Endodermal cell (in vitro differentiated cells): ENCODE data around the gene RASGRP3. TPM values are rescaled to one million over a fixed set of nuclear protein-coding genes. Genes with fewer than 3 reads are reported as not detected.

Source experiments
- DNase-seq: peaks from one replicate; pipeline ENCODE4 v3.0.0-alpha.2; 2017
- H3K27ac ChIP-seq: 2 replicates; pipeline ENCODE4 v1.5.1; 2013; ENCODE audit warnings: mild to moderate bottlenecking, low read depth, low read length, moderate library complexity
- H3K27me3 ChIP-seq: 2 replicates; pipeline ENCODE4 v1.6.1; 2013; ENCODE audit warnings: mild to moderate bottlenecking, low read length, moderate library complexity; ENCODE audit not compliant: insufficient read depth, control insufficient read depth, poor library complexity, severe bottlenecking
- H3K36me3 ChIP-seq: 2 replicates; pipeline ENCODE4 v1.7.0; 2013; ENCODE audit warnings: mild to moderate bottlenecking, low read length, moderate library complexity; ENCODE audit not compliant: control insufficient read depth, insufficient read depth
- H3K4me1 ChIP-seq: one replicate; pipeline ENCODE4 v1.7.0; 2013; ENCODE audit warnings: low read length; ENCODE audit not compliant: control insufficient read depth, insufficient read depth
- H3K4me3 ChIP-seq: 2 replicates; pipeline ENCODE4 v1.5.1; 2013; ENCODE audit warnings: mild to moderate bottlenecking, low read length, moderate library complexity
- H3K9ac ChIP-seq: 2 replicates; pipeline ENCODE4 v1.6.1; 2013; ENCODE audit warnings: mild to moderate bottlenecking, low read length, moderate library complexity; ENCODE audit not compliant: poor library complexity, severe bottlenecking; ENCODE audit errors: extremely low read depth
- H3K9me3 ChIP-seq: 2 replicates; pipeline ENCODE4 v1.6.1; 2013; ENCODE audit warnings: mild to moderate bottlenecking, low read length, moderate library complexity; ENCODE audit not compliant: control insufficient read depth
- H3K27ac Mint-ChIP-seq: 2 replicates; pipeline ENCODE4 v1.8.0; 2020; ENCODE audit warnings: mixed read lengths
- H3K27me3 Mint-ChIP-seq: 2 replicates; pipeline ENCODE4 v1.8.0; 2021; ENCODE audit warnings: mild to moderate bottlenecking, mixed read lengths; ENCODE audit not compliant: insufficient read depth
- H3K36me3 Mint-ChIP-seq: 2 replicates; pipeline ENCODE4 v1.8.0; 2020; ENCODE audit warnings: low read depth, mixed read lengths
- H3K4me1 Mint-ChIP-seq: 2 replicates; pipeline ENCODE4 v1.8.0; 2020; ENCODE audit warnings: mixed read lengths
- H3K4me3 Mint-ChIP-seq: 2 replicates; pipeline ENCODE4 v1.8.0; 2020; ENCODE audit warnings: mild to moderate bottlenecking, moderate library complexity, mixed read lengths
- H3K9me3 Mint-ChIP-seq: 2 replicates; pipeline ENCODE4 v1.8.0; 2020; ENCODE audit warnings: mild to moderate bottlenecking, mixed read lengths
- WGBS, 2 experiments: methylation state at CpG; one replicate each; pipeline versions ENCODE4 v1.1.5 to v1.1.7; 2013; ENCODE audit warnings: missing lambda C conversion rate in 2 of 2, mixed read lengths in 1 of 2; ENCODE audit not compliant: insufficient coverage in 1 of 2, insufficient read length in 1 of 2; 5-methylcytosine and 5-hydroxymethylcytosine counted together
- total RNA-seq, 2 donors: library from RNA; stranded (reverse); fragmentation: NEBNext Ultra II Directional in 1 of 2; extraction: Animal tissue kit (Norgen Biotek cat#: 25700) in 1 of 2; gene quantifications; 2 replicates in 1 of 2; 3 replicates in 1 of 2; pipeline ENCODE4 v1.2.1, GENCODE V29; 2021
- TF ChIP-seq, protein P1 (sequence below): fragments of 200-600 bp; sonication (generic); conservative IDR thresholded peaks from 2 replicates; pipeline ENCODE4 v1.5.0; 2021; ENCODE audit warnings: antibody characterized with exemption, mild to moderate bottlenecking

The RASGRP3 gene
- total RNA-seq, 2 donors from 2014 or later, result 0.29 TPM; not detected in 1

DNA sequence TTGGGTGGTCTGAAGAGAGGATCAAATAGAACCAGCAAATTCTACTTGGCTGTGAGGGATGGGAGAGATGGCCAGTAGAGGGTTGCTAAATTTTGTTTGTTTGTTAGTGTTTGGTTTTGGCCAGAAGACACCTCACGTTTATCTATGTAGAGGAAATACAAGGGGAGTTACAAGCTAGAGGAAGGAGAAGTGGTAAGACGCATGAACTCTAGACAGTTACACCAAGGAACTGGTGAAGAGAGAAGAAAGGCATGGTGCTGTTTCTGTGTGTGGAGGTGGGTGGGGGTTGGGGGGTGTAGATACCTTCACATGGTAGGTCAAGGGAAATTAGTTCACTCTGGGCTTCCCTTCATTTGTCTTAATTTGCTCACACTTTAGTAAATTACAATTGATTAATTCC, 25.6 kb downstream of the RASGRP3 start:
- Mint-ChIP-seq H3K4me3 (no peak overlapping the region), H3K9me3 (no peaks in the 10 kb centered on the region), H3K4me1 (no peaks in the 10 kb centered on the region), H3K27ac (no peak overlapping the region), H3K36me3 (no peaks in the 10 kb centered on the region), H3K27me3 (peaks cover 3% of the 10 kb centered on the region)
- DNase-seq, result no peak
- TF ChIP-seq, protein P1, sequence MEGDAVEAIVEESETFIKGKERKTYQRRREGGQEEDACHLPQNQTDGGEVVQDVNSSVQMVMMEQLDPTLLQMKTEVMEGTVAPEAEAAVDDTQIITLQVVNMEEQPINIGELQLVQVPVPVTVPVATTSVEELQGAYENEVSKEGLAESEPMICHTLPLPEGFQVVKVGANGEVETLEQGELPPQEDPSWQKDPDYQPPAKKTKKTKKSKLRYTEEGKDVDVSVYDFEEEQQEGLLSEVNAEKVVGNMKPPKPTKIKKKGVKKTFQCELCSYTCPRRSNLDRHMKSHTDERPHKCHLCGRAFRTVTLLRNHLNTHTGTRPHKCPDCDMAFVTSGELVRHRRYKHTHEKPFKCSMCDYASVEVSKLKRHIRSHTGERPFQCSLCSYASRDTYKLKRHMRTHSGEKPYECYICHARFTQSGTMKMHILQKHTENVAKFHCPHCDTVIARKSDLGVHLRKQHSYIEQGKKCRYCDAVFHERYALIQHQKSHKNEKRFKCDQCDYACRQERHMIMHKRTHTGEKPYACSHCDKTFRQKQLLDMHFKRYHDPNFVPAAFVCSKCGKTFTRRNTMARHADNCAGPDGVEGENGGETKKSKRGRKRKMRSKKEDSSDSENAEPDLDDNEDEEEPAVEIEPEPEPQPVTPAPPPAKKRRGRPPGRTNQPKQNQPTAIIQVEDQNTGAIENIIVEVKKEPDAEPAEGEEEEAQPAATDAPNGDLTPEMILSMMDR, result no peak
- Histone ChIP-seq H3K36me3 (no peaks in the 10 kb centered on the region), H3K27me3 (no peaks in the 10 kb centered on the region), H3K9ac (no peak overlapping the region), H3K27ac (no peak overlapping the region), H3K4me1 (no peaks in the 10 kb centered on the region), H3K4me3 (no peak overlapping the region), H3K9me3 (no peaks in the 10 kb centered on the region)
- 92 to 100% methylated on average over 2 of the region's 2 CpGs for WGBS, 2 experiments

DNA sequence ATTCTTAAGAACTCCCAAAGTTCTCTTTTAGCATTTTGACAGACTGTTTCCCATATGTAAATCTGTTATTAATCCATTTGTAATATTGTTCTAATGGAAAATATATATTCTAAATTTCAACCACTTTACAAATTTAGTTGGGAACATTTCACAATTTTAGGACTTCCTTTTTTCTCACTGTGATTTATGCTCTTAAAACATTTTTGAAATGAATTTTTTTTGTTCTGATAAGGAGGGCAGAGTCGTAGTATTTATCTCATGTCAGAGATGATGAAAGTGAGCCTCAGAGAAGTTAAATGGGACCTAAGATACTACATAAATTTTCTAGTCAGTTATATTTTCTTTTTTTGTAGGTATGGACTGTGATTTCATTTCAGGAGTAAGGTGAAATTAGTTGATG, 26.6 kb downstream of the RASGRP3 start:
- Histone ChIP-seq H3K4me3 (no peak overlapping the region), H3K27me3 (no peaks in the 10 kb centered on the region), H3K9ac (no peak overlapping the region), H3K4me1 (no peaks in the 10 kb centered on the region), H3K9me3 (no peaks in the 10 kb centered on the region), H3K36me3 (no peaks in the 10 kb centered on the region), H3K27ac (no peak overlapping the region)
- no peak overlapping the region for H3K4me3 Mint-ChIP-seq
- 71% methylated on average over 1 of the region's 1 CpG; no CpG with 5 or more reads in 1 of the 2 experiments for WGBS, 2 experiments
- DNase-seq, result no peak
- TF ChIP-seq, protein P1, result no peak
- H3K27me3 Mint-ChIP-seq, result peaks cover 5% of the 10 kb centered on the region
- no peak overlapping the region for H3K27ac Mint-ChIP-seq
- H3K36me3 Mint-ChIP-seq, result no peaks in the 10 kb centered on the region
- H3K4me1 Mint-ChIP-seq, result no peaks in the 10 kb centered on the region
- H3K9me3 Mint-ChIP-seq, result no peaks in the 10 kb centered on the region

DNA sequence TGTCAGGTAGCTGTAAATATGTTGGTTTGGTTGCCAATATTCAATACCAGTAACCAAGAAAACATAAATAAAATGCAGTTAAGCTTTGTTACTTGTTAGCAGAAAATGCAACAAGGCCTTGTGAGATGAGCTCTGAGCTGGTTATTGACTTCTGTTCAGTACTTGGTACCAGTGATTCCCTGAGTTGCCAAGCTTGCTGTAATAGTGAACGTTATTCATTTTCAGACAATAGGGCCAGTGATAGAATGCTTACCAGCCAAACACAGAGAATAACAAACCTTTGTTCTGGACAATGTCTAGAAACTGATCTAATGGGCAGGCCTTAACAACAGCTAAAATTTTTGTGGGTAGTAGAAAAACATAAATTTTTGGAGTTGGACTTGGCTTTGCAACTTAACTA, 29.5 kb downstream of the RASGRP3 start:
- Mint-ChIP-seq H3K4me1 (peaks cover 2% of the 10 kb centered on the region), H3K4me3 (no peak overlapping the region), H3K27ac (no peak overlapping the region), H3K9me3 (no peaks in the 10 kb centered on the region), H3K27me3 (peaks cover 8% of the 10 kb centered on the region), H3K36me3 (no peaks in the 10 kb centered on the region)
- Histone ChIP-seq H3K36me3 (no peaks in the 10 kb centered on the region), H3K4me1 (no peaks in the 10 kb centered on the region), H3K27ac (no peak overlapping the region), H3K9ac (no peak overlapping the region), H3K4me3 (no peak overlapping the region), H3K27me3 (no peaks in the 10 kb centered on the region), H3K9me3 (no peaks in the 10 kb centered on the region)
- 95% methylated on average over 1 of the region's 1 CpG; no CpG with 5 or more reads in 1 of the 2 experiments for WGBS, 2 experiments
- TF ChIP-seq, protein P1, result no peak
- no peak for DNase-seq
